Endothelial cell of umbilical vein (primary cell): ENCODE data around the gene ZNF597.
"Not testable (repeated sequence)": the region's sequence is repeated elsewhere in the genome, so short reads cannot be mapped to it uniquely, and the experiment has no call there.

Experiments
- CTCF ChIP-seq, 2 donors: IDR thresholded peaks; 1 replicate in 1 of 2; 2 replicates in 1 of 2; pipeline ENCODE4 v1.5.1; 2011; ENCODE audit warnings: low read length in 2 of 2, mild to moderate bottlenecking in 2 of 2, moderate library complexity in 2 of 2, control low read depth in 1 of 2, inconsistent platforms in 1 of 2, low read depth in 1 of 2; ENCODE audit not compliant: insufficient read depth in 1 of 2; ENCODE audit errors: extremely low read depth in 1 of 2
- EZH2 ChIP-seq: IDR thresholded peaks from 2 replicates; pipeline ENCODE4 v1.6.1; 2012; ENCODE audit warnings: borderline replicate concordance, low read depth, mild to moderate bottlenecking, moderate library complexity, low read length, inconsistent platforms; ENCODE audit not compliant: severe bottlenecking
- FOS ChIP-seq: IDR thresholded peaks from 2 replicates; pipeline ENCODE4 v1.6.1; 2011; ENCODE audit warnings: mild to moderate bottlenecking, low read length, moderate library complexity, borderline replicate concordance; ENCODE audit not compliant: insufficient read depth
- GATA2 ChIP-seq: IDR thresholded peaks from 2 replicates; pipeline ENCODE4 v1.7.0; 2011; ENCODE audit warnings: low read depth, mild to moderate bottlenecking, moderate library complexity, mixed read lengths, low read length; ENCODE audit not compliant: insufficient read length, insufficient read depth
- JUN ChIP-seq: IDR thresholded peaks from 2 replicates; pipeline ENCODE4 v1.6.1; 2011; ENCODE audit warnings: borderline replicate concordance, low read depth; ENCODE audit not compliant: insufficient read length, insufficient read depth
- MAX ChIP-seq: IDR thresholded peaks from 2 replicates; pipeline ENCODE4 v1.6.1; 2011; ENCODE audit not compliant: insufficient read depth, insufficient read length
- POLR2A ChIP-seq: IDR thresholded peaks from 2 replicates; pipeline ENCODE4 v1.6.1; 2012; ENCODE audit warnings: low read depth, mild to moderate bottlenecking, control low read depth, low read length
- POLR2AphosphoS5 ChIP-seq: IDR thresholded peaks from 2 replicates; pipeline ENCODE4 v1.6.1; 2012; ENCODE audit warnings: low read depth, mild to moderate bottlenecking, control low read depth, low read length, moderate library complexity; ENCODE audit not compliant: insufficient read depth

DNA sequence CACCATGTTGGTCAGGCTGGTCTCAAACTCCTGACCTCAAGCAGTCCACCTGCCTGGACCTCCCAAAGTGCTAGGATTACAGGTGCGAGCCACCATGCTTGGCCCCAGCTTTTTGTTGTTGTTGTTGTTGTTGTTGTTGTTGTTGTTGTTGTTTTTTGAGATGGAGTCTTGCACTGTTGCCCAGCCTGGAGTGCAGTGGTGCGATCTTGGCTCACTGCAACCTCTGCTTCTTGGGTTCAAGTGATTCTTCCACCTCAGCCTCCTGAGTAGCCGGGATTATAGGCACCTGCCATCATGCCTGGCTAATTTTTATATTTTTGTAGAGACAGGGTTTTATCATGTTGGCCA, 30.3 kb upstream of the ZNF597 start:
- TF ChIP-seq CTCF (IDR thresholded peaks at IDR 0.05; ENCODE audit: extremely low read depth in 1 of 2, insufficient read depth in 1 of 2, low read depth in 1 of 2, low read length in 2 of 2); POLR2A; MAX; JUN; POLR2AphosphoS5; EZH2; FOS; GATA2: not testable (repeated sequence)
